OCI-LY1 (cell line): ENCODE data around the gene GATM.

Source experiments
- EZH2 ChIP-seq: fragments of 200-600 bp; sonication (generic), shearing (Covaris generic); IDR thresholded peaks from 2 replicates; pipeline ENCODE4 v1.8.0; 2017; ENCODE audit warnings: borderline replicate concordance, mixed run types, mild to moderate bottlenecking, antibody characterized with exemption, low read length, moderate library complexity, mixed read lengths
- TF ChIP-seq, protein P1 (sequence below): fragments of 200-600 bp; sonication (generic), shearing (Covaris generic); IDR thresholded peaks from 2 replicates; pipeline ENCODE4 v1.5.1; 2017; ENCODE audit warnings: mild to moderate bottlenecking, antibody characterized with exemption, low read length, moderate library complexity, mixed read lengths

- TF ChIP-seq, protein P1, sequence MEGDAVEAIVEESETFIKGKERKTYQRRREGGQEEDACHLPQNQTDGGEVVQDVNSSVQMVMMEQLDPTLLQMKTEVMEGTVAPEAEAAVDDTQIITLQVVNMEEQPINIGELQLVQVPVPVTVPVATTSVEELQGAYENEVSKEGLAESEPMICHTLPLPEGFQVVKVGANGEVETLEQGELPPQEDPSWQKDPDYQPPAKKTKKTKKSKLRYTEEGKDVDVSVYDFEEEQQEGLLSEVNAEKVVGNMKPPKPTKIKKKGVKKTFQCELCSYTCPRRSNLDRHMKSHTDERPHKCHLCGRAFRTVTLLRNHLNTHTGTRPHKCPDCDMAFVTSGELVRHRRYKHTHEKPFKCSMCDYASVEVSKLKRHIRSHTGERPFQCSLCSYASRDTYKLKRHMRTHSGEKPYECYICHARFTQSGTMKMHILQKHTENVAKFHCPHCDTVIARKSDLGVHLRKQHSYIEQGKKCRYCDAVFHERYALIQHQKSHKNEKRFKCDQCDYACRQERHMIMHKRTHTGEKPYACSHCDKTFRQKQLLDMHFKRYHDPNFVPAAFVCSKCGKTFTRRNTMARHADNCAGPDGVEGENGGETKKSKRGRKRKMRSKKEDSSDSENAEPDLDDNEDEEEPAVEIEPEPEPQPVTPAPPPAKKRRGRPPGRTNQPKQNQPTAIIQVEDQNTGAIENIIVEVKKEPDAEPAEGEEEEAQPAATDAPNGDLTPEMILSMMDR, result no peak
- no peak for TF ChIP-seq EZH2
Measured at GRCh38 chr15:45326741-45327140, 51.6 kb downstream of the GATM start.
